HepG2 (cell line): Measurements from ENCODE around the gene CARTPT. TPM values are rescaled to one million over a fixed set of nuclear protein-coding genes. Genes with fewer than 3 reads are reported as not detected.

ENCODE experiments used
- ARNT ChIP-seq: fragments of 450-650 bp; IDR thresholded peaks from 2 replicates; pipeline ENCODE4 v1.6.1; 2017
- ATRX ChIP-seq: sonication (generic); formaldehyde crosslinking; IDR thresholded peaks from 2 replicates; pipeline ENCODE4 v1.4.0; 2020; ENCODE audit warnings: missing genetic modification reagents, borderline replicate concordance
- HMG20B ChIP-seq: conservative IDR thresholded peaks from 2 replicates; pipeline ENCODE4 v1.6.1; 2016; ENCODE audit warnings: missing genetic modification reagents, missing compliant biosample characterization
- HNRNPLL ChIP-seq: fragments of 200-400 bp; formaldehyde crosslinking; IDR thresholded peaks from 2 replicates; pipeline ENCODE4 v1.6.1; 2017; ENCODE audit warnings: mild to moderate bottlenecking, low read depth, low read length; ENCODE audit not compliant: poor library complexity, severe bottlenecking
- HOXA5 ChIP-seq: sonication (generic); formaldehyde crosslinking; IDR thresholded peaks from 2 replicates; pipeline ENCODE4 v1.4.0; 2020; ENCODE audit warnings: missing genetic modification reagents
- NCOA1 ChIP-seq: sonication (generic); formaldehyde crosslinking; IDR thresholded peaks from 2 replicates; pipeline ENCODE4 v1.9.0; 2021; ENCODE audit warnings: missing genetic modification reagents
- PAX8 ChIP-seq: sonication (generic); formaldehyde crosslinking; IDR thresholded peaks from 2 replicates; pipeline ENCODE4 v1.8.0; 2022; ENCODE audit warnings: mild to moderate bottlenecking, missing genetic modification reagents, borderline replicate concordance
- RXRB ChIP-seq: IDR thresholded peaks from 2 replicates; pipeline ENCODE4 v1.6.1; 2016; ENCODE audit warnings: borderline replicate concordance, missing genetic modification reagents, missing compliant biosample characterization
- SCMH1 ChIP-seq: sonication (generic); formaldehyde crosslinking; IDR thresholded peaks from 2 replicates; pipeline ENCODE4 v1.9.0; 2021; ENCODE audit warnings: missing genetic modification reagents, mild to moderate bottlenecking, borderline replicate concordance
- TGIF2 ChIP-seq: IDR thresholded peaks from 2 replicates; pipeline ENCODE4 v1.6.1; 2016; ENCODE audit warnings: control low read depth, missing compliant biosample characterization
- ZNF256 ChIP-seq: sonication (generic); formaldehyde crosslinking; conservative IDR thresholded peaks from 2 replicates; pipeline ENCODE4 v1.4.0; 2020; ENCODE audit warnings: missing genetic modification reagents
- ZNF558 ChIP-seq: sonication (generic); formaldehyde crosslinking; IDR thresholded peaks from 2 replicates; pipeline ENCODE4 v1.9.0; 2022; ENCODE audit warnings: mild to moderate bottlenecking, missing genetic modification reagents, borderline replicate concordance
- ZNF772 ChIP-seq: sonication (generic); formaldehyde crosslinking; IDR thresholded peaks from 2 replicates; pipeline ENCODE4 v1.5.0; 2020; ENCODE audit warnings: mild to moderate bottlenecking, missing genetic modification reagents
- ZNF781 ChIP-seq: sonication (generic); formaldehyde crosslinking; IDR thresholded peaks from 2 replicates; pipeline ENCODE4 v1.5.1; 2020; ENCODE audit warnings: borderline replicate concordance, mild to moderate bottlenecking, missing genetic modification reagents; ENCODE audit errors: not compliant biosample characterization
- ZZZ3 ChIP-seq: sonication (generic); formaldehyde crosslinking; IDR thresholded peaks from 2 replicates; pipeline ENCODE4 v1.4.0; 2020; ENCODE audit warnings: missing genetic modification reagents, mild to moderate bottlenecking, borderline replicate concordance
- polyA plus RNA-seq, 8 experiments: library from polyadenylated mRNA; depleted of rRNA in 3 of 8; stranded (reverse) in 7 of 8; unstranded in 1 of 8; fragments of >200 nt; fragmentation: Illumina TruSeq in 4 of 8; extraction: Trizol in 4 of 8; gene quantifications; 2 replicates each; pipeline versions ENCODE4 v1.2.1 to v1.2.3, GENCODE V29; 2011 to 2016; ENCODE audit warnings: low read depth in 4 of 8, missing spikeins in 1 of 8, mixed read lengths in 1 of 8; ENCODE audit not compliant: insufficient read depth in 1 of 8
- total RNA-seq, 5 experiments: library from RNA; depleted of rRNA; stranded (reverse); fragments of >200 nt; fragmentation: Illumina TruSeq; extraction: Trizol; gene quantifications; 2 replicates each; pipeline ENCODE4 v1.2.3, GENCODE V29; 2016; ENCODE audit warnings: low read depth in 1 of 5
- TF ChIP-seq, protein P1 (sequence below): sonication (generic); formaldehyde crosslinking; IDR thresholded peaks from 2 replicates; pipeline ENCODE4 v1.4.0; 2020; ENCODE audit warnings: missing genetic modification reagents, mild to moderate bottlenecking, borderline replicate concordance
- TF ChIP-seq, protein P2 (sequence below): sonication (generic); formaldehyde crosslinking; IDR thresholded peaks from 2 replicates; pipeline ENCODE4 v1.4.0; 2020; ENCODE audit warnings: low read depth, missing genetic modification reagents
- TF ChIP-seq, protein P3 (sequence below): sonication (generic); formaldehyde crosslinking; IDR thresholded peaks from 2 replicates; pipeline ENCODE4 v1.9.0; 2021; ENCODE audit warnings: missing genetic modification reagents, borderline replicate concordance
- TF ChIP-seq, protein P4 (sequence below): sonication (generic); formaldehyde crosslinking; conservative IDR thresholded peaks from 2 replicates; pipeline ENCODE4 v1.8.0; 2022; ENCODE audit warnings: missing genetic modification reagents

CARTPT gene
- total and polyA plus RNA-seq, 2 of the 13 experiments (the other 11 are each of a cell fraction or from before 2014, with no cell fraction given): not detected

- TF ChIP-seq, protein P1, sequence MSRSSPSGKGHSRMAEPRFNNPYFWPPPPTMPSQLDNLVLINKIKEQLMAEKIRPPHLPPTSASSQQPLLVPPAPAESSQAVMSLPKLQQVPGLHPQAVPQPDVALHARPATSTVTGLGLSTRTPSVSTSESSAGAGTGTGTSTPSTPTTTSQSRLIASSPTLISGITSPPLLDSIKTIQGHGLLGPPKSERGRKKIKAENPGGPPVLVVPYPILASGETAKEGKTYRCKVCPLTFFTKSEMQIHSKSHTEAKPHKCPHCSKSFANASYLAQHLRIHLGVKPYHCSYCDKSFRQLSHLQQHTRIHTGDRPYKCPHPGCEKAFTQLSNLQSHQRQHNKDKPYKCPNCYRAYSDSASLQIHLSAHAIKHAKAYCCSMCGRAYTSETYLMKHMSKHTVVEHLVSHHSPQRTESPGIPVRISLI (CRISPR knock-in tag): no peak
- TF ChIP-seq SCMH1: no peak
- TF ChIP-seq ZNF781 (CRISPR knock-in tag): no peak
- TF ChIP-seq ZZZ3 (CRISPR knock-in tag): no peak
- TF ChIP-seq PAX8: no peak
- no peak for TF ChIP-seq ZNF772 (CRISPR knock-in tag)
- no peak for TF ChIP-seq RXRB
- TF ChIP-seq, protein P2, sequence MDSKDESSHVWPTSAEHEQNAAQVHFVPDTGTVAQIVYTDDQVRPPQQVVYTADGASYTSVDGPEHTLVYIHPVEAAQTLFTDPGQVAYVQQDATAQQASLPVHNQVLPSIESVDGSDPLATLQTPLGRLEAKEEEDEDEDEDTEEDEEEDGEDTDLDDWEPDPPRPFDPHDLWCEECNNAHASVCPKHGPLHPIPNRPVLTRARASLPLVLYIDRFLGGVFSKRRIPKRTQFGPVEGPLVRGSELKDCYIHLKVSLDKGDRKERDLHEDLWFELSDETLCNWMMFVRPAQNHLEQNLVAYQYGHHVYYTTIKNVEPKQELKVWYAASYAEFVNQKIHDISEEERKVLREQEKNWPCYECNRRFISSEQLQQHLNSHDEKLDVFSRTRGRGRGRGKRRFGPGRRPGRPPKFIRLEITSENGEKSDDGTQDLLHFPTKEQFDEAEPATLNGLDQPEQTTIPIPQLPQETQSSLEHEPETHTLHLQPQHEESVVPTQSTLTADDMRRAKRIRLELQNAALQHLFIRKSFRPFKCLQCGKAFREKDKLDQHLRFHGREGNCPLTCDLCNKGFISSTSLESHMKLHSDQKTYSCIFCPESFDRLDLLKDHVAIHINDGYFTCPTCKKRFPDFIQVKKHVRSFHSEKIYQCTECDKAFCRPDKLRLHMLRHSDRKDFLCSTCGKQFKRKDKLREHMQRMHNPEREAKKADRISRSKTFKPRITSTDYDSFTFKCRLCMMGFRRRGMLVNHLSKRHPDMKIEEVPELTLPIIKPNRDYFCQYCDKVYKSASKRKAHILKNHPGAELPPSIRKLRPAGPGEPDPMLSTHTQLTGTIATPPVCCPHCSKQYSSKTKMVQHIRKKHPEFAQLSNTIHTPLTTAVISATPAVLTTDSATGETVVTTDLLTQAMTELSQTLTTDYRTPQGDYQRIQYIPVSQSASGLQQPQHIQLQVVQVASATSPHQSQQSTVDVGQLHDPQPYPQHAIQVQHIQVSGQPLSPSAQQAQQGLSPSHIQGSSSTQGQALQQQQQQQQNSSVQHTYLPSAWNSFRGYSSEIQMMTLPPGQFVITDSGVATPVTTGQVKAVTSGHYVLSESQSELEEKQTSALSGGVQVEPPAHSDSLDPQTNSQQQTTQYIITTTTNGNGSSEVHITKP (CRISPR knock-in tag): no peak
- peak; percentile 47 for TF ChIP-seq HNRNPLL
- TF ChIP-seq HOXA5: no peak
- no peak for TF ChIP-seq NCOA1 (CRISPR knock-in tag)
- TF ChIP-seq, protein P3, sequence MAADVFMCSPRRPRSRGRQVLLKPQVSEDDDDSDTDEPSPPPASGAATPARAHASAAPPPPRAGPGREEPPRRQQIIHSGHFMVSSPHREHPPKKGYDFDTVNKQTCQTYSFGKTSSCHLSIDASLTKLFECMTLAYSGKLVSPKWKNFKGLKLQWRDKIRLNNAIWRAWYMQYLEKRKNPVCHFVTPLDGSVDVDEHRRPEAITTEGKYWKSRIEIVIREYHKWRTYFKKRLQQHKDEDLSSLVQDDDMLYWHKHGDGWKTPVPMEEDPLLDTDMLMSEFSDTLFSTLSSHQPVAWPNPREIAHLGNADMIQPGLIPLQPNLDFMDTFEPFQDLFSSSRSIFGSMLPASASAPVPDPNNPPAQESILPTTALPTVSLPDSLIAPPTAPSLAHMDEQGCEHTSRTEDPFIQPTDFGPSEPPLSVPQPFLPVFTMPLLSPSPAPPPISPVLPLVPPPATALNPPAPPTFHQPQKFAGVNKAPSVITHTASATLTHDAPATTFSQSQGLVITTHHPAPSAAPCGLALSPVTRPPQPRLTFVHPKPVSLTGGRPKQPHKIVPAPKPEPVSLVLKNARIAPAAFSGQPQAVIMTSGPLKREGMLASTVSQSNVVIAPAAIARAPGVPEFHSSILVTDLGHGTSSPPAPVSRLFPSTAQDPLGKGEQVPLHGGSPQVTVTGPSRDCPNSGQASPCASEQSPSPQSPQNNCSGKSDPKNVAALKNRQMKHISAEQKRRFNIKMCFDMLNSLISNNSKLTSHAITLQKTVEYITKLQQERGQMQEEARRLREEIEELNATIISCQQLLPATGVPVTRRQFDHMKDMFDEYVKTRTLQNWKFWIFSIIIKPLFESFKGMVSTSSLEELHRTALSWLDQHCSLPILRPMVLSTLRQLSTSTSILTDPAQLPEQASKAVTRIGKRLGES (CRISPR knock-in tag): no peak
- no peak for TF ChIP-seq HMG20B (CRISPR knock-in tag)
- TF ChIP-seq ATRX (CRISPR knock-in tag): no peak
- TF ChIP-seq, protein P4, sequence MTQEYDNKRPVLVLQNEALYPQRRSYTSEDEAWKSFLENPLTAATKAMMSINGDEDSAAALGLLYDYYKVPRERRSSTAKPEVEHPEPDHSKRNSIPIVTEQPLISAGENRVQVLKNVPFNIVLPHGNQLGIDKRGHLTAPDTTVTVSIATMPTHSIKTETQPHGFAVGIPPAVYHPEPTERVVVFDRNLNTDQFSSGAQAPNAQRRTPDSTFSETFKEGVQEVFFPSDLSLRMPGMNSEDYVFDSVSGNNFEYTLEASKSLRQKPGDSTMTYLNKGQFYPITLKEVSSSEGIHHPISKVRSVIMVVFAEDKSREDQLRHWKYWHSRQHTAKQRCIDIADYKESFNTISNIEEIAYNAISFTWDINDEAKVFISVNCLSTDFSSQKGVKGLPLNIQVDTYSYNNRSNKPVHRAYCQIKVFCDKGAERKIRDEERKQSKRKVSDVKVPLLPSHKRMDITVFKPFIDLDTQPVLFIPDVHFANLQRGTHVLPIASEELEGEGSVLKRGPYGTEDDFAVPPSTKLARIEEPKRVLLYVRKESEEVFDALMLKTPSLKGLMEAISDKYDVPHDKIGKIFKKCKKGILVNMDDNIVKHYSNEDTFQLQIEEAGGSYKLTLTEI (CRISPR knock-in tag): no peak
- TF ChIP-seq ARNT: no peak
- no peak for TF ChIP-seq TGIF2
- 0 out of 2 replicates have a peak, but pooled peaks have one; percentile 32 for TF ChIP-seq ZNF558
- 0 out of 2 replicates have a peak, but pooled peaks have one; percentile 42 for TF ChIP-seq ZNF256 (CRISPR knock-in tag)
These were observed at the start of gene CARTPT (continued) for GRCh38 chr5:71719063-71719964.
